Activated CD8-positive, alpha-beta memory T cell treated with anti-CD3 and anti-CD28 coated beads for 1 hour (primary cell): ENCODE data around the gene DRG1.
A peak's percentile ranks its signal among the peaks of the same experiment; 100 is the strongest.
"Not testable (repeated sequence)": the region's sequence is repeated elsewhere in the genome, so short reads cannot be mapped to it uniquely, and the experiment has no call there.

Experiments used
- DNase-seq, 2 donors: peaks; one replicate each; pipeline ENCODE4 v3.0.0-alpha.2; 2020; ENCODE audit warnings: low read depth in 1 of 2; ENCODE audit errors: extremely low read depth in 1 of 2

The DRG1 gene, protein sequence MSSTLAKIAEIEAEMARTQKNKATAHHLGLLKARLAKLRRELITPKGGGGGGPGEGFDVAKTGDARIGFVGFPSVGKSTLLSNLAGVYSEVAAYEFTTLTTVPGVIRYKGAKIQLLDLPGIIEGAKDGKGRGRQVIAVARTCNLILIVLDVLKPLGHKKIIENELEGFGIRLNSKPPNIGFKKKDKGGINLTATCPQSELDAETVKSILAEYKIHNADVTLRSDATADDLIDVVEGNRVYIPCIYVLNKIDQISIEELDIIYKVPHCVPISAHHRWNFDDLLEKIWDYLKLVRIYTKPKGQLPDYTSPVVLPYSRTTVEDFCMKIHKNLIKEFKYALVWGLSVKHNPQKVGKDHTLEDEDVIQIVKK

DNA sequence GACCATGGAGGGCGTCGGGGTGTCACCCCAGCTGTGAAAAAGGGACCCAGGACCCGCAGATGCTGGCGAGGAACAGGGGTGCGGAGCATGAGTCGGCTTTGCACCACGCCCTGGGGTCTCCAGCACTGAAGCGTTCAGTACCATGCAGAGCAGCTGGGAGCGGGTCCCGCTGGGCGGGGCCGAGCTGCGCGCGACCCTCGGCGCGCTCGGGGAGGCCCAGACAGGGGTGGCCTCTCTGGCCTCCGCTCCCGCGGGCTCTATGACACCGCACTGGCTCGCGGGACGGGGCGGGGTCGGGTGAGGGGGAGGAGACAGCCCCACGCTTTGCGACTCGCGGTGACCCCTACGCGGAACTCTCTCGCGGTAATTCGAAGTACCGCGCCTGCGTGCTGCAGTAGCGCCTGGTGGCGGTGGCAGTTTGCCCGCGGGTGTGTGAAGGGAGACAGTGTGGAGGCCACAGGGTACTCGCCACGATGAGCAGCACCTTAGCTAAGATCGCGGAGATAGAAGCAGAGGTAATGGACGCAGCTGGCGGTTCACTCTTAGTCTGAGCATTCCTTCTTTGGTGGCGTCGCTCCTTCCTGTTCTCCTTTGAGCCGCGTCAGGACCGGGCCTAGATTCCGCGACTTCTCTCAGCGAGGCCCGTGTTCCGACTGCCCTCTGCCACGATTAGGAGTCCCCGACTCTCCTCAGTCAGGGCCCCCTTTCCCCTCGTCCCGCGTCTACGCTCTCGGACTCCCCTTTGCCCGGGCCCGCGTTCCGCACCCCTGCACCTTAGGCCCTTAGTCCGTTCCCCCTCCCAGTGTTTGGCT, at the start of gene DRG1:
Gene DRG1 (plus strand): TSS at position 394 of the 812 bp plus-strand sequence. CDS start 80 bp downstream, at position 474.
- DNase-seq = peak; percentile 88 to 95

DNA sequence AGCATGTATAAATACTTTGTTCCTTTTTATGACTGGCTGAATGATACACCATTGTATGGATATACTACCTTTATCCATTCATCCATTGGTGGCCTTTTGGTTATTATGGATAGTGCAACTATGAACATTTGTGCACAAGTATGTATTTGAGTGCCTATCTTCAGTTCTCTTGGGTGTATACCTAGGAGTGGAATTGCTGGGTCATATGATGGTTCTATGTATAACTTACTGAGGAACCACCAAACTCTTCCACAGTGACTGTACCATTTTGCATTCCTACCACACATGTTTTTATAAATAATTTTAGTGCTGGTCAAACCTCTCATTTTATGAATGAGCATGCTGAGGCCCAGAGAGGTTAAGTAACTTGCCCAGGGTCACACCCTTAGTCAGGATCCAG, 49.4 kb upstream of the DRG1 start:
- DNase-seq = no peak

- no peak for DNase-seq
These were observed 49.0 kb upstream of the DRG1 start for GRCh38 chr22:31350410-31350863.

- no peak for DNase-seq
These were observed 44.9 kb upstream of the DRG1 start for GRCh38 chr22:31354515-31354914.

DNA sequence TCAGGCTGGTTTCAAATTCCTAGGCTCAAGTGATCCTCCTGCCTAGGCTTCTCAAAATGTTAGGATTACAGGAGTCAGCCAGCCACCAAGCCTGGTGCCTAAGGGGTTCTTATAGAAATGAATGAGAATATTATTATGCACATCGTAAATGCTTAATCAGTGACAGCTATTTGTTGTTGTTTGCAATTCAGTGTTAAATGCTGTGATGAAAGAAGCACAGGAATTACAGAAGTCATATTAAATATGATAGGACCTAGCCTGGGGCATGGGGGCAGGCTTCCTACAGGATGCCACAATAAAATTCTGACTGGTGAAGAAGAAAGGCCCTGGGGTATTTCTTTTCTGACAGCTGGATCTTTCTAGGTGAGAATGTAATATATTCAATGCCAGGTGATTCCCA, 39.4 kb upstream of the DRG1 start:
- no peak for DNase-seq

GRCh38 chr22:31361743-31362142, 37.7 kb upstream of the DRG1 start:
- DNase-seq = no peak

GRCh38 chr22:31363885-31364465, 35.4 kb upstream of the DRG1 start:
- DNase-seq = no peak

DNA sequence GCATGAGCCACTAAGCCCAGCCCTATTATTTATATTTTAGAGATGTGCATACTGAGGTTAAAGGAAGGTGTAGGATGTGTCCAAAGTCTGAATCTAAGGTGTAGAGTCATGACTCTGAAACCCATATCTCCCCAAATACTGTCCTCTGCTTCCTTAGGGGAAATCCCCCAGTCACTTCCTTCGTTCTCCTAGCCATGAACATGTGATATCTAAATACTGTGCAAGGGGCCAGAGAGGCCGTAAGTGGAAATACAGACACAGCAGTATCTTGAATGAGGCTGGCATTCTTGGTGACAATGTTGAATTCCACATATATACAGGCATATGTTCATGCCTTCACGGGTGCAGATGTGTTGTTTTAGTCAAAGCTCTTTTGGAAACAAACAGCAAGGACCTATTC, 32.0 kb upstream of the DRG1 start:
- DNase-seq = no peak

- no peak for DNase-seq
These were observed 21.8 kb upstream of the DRG1 start for GRCh38 chr22:31377612-31378011.

DNA sequence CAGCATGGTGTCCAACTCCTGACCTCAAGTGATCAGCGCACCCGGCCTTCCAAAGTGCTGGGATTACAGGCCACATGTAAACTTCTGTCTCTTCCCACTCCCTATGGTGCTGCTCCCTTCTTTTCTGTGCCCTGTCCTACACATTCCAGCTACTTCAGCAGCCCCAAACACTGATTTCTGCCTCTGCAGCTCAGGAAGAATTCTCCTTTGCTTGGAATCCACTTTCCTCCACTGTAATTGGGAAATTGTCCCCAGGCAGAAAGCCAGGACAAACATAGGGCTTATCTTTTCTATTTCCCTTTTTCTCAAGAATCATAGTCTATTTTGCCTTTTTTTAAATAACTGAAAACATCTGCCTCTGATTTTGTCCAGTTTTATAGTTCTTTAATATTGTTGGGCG, 21.3 kb upstream of the DRG1 start:
- no peak for DNase-seq

GRCh38 chr22:31378651-31379050, 20.8 kb upstream of the DRG1 start:
- DNase-seq = not testable (repeated sequence)

- DNase-seq = no peak
These were observed 5.5 kb upstream of the DRG1 start for GRCh38 chr22:31393893-31394292.

- DNase-seq = no peak
These were observed 5.1 kb upstream of the DRG1 start for GRCh38 chr22:31394326-31394725.

- no peak for DNase-seq
These were observed 1.2 kb upstream of the DRG1 start for GRCh38 chr22:31398231-31398630.

DNA sequence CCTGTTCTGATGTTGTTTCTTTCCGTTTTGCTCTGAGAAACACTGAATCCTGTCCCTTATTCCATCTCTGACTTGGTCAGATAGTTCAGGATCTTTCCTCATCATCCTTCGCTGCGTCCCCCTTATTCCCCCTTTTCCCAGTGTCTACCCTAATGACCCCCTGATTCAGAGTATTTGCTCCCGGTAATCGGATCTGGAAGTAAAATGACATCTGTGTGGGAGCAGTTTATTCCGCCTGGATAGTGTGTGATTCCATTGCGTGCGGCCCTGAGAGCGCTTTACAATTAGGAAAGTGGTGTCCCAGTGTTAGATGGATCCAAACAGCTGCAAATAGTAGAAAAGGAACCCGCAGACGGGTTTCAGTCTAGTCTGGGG, 606 bp downstream of the DRG1 start:
- DNase-seq = no peak

- DNase-seq = not testable (repeated sequence)
These were observed 2.9 kb downstream of the DRG1 start for GRCh38 chr22:31402350-31402749.

GRCh38 chr22:31425331-31426050, 26.1 kb downstream of the DRG1 start:
- DNase-seq = no peak

- DNase-seq = no peak
These were observed 32.5 kb downstream of the DRG1 start for GRCh38 chr22:31431950-31432349.

DNA sequence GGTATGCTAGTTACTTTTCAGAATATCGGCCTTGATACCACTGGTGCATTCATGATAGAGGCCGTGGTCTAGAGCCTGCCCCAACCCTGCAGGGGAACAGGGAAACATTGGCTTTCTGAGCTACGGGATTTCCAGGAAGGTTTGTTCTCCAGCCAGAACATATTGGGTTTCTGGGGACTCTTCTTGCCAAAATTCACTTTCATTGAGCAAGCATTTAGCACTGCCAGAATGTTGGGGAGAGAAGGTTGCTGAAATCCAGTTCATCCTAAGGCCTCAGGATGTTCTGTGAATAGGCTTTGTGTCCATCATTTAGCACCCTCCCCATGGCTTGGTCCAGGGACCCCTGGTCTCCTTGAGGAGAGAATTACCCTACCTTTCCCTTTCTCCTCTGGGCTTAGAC, 36.7 kb downstream of the DRG1 start:
- no peak for DNase-seq

DNA sequence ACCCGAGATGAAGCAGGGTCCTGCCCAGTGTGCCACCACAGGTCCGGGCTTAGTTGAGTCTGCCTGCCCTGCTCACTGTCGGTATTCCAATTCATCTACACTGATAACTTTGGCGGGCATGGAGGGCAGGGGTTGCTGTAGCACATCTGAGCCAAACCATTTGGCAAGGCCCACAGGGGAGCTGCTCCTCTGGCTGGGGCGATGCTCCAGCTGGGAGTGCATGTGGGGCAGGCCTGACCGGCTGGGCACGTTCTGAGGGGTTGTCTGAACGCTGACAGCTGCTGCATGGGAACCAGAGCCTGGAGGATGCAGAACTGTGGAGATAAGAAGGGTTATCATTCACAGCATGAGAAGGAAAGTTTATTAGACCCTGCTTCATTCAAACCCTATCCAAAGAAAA, 40.4 kb downstream of the DRG1 start:
- no peak for DNase-seq

DNA sequence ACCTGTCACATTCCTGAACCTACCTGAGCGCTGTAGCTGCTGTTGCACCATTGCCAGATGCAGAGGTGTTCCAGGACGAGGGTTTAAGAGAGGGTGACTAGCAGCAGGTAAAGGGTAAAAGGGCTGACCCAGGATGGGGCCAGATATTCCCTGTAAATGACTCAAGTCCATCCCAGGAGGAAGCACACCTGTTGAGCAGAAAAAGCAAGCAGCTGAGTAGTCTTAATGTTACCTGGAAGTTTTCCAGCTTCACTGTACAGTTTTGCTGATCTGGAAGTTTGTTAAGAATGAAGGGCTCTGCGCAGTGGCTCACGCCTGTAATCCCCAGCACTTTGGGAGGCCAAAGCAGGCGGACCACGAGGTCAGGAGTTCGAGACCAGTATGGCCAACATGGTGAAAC, 41.3 kb downstream of the DRG1 start:
- DNase-seq = no peak
